HEK293 (cell line): ENCODE data around the gene HOXD11.
A peak's percentile ranks its signal among the peaks of the same experiment; 100 is the strongest.

Experiments used
- CTCF ChIA-PET: fragments of 350-600 bp; formaldehyde crosslinking; extraction: SDS; loops from one replicate; lab custom pipeline; 2021; ENCODE audit warnings: antibody characterized with exemption; lab: Yijun Ruan, JAX
- POLR2A ChIA-PET: fragments of 300-600 bp; formaldehyde crosslinking; extraction: SDS; loops from one replicate; lab custom pipeline; 2020; ENCODE audit warnings: antibody characterized with exemption, inconsistent platforms; lab: Yijun Ruan, JAX
- H3K27ac ChIP-seq: fragments of 200-500 bp; sonication (Bioruptor generic); 2 replicates; pipeline ENCODE4 v1.5.1; 2014; ENCODE audit warnings: low read depth, low read length, control low read depth, inconsistent platforms; ENCODE audit errors: extremely low read depth
- H3K36me3 ChIP-seq, 2 experiments: fragments of 200-500 bp in 1 of 2; sonication (Bioruptor generic) in 1 of 2; 1 replicate in 1 of 2; 2 replicates in 1 of 2; pipeline ENCODE4 v1.5.1; 2014 to 2017; ENCODE audit warnings: inconsistent platforms in 2 of 2, low read length in 2 of 2; ENCODE audit not compliant: control insufficient read depth in 2 of 2, insufficient read depth in 1 of 2
- H3K4me1 ChIP-seq: fragments of 200-500 bp; sonication (Bioruptor generic); 2 replicates; pipeline ENCODE4 v1.5.1; 2014; ENCODE audit warnings: mild to moderate bottlenecking, low read length, inconsistent platforms; ENCODE audit not compliant: control insufficient read depth, insufficient read depth
- H3K4me3 ChIP-seq: 2 replicates; pipeline ENCODE4 v1.5.1; 2011; ENCODE audit warnings: low read depth, mild to moderate bottlenecking, control low read depth, low read length, moderate library complexity
- H3K9me3 ChIP-seq: fragments of 200-500 bp; sonication (Bioruptor generic); 2 replicates; pipeline ENCODE4 v1.5.1; 2014; ENCODE audit warnings: low read depth, low read length, inconsistent platforms; ENCODE audit not compliant: control insufficient read depth, insufficient read depth
- BCL11A ChIP-seq: fragments of 450-650 bp; formaldehyde crosslinking; IDR thresholded peaks from 2 replicates; pipeline ENCODE4 v1.5.1; 2016; ENCODE audit warnings: low read depth, missing biosample characterization, missing genetic modification characterization
- CTCF ChIP-seq: fragments of 450-650 bp; formaldehyde crosslinking; IDR thresholded peaks from 2 replicates; pipeline ENCODE4 v1.5.1; 2016; ENCODE audit warnings: missing biosample characterization, missing genetic modification characterization
- ZBTB17 ChIP-seq: fragments of 450-650 bp; formaldehyde crosslinking; IDR thresholded peaks from 2 replicates; pipeline ENCODE4 v1.5.1; 2016; ENCODE audit warnings: missing biosample characterization, missing genetic modification characterization
- ZBTB21 ChIP-seq: fragments of 450-650 bp; formaldehyde crosslinking; IDR thresholded peaks from 2 replicates; pipeline ENCODE4 v1.5.1; 2017; ENCODE audit warnings: missing biosample characterization, missing genetic modification characterization
- ZNF112 ChIP-seq: fragments of 450-650 bp; formaldehyde crosslinking; IDR thresholded peaks from 2 replicates; pipeline ENCODE4 v1.5.0; 2017; ENCODE audit warnings: missing biosample characterization, missing genetic modification characterization
- ZNF114 ChIP-seq: fragments of 450-650 bp; formaldehyde crosslinking; IDR thresholded peaks from 2 replicates; pipeline ENCODE4 v1.5.0; 2017; ENCODE audit warnings: missing biosample characterization, missing genetic modification characterization
- ZNF24 ChIP-seq: fragments of 450-650 bp; formaldehyde crosslinking; IDR thresholded peaks from 2 replicates; pipeline ENCODE4 v1.5.1; 2016; ENCODE audit warnings: missing biosample characterization, missing genetic modification characterization
- ZNF266 ChIP-seq: fragments of 450-650 bp; formaldehyde crosslinking; IDR thresholded peaks from 2 replicates; pipeline ENCODE4 v1.5.1; 2016; ENCODE audit warnings: missing biosample characterization, missing genetic modification characterization, low read depth
- ZNF292 ChIP-seq: fragments of 450-650 bp; formaldehyde crosslinking; IDR thresholded peaks from 2 replicates; pipeline ENCODE4 v1.5.1; 2016; ENCODE audit warnings: low read depth, missing biosample characterization, missing genetic modification characterization, borderline replicate concordance
- ZNF404 ChIP-seq: fragments of 450-650 bp; formaldehyde crosslinking; IDR thresholded peaks from 2 replicates; pipeline ENCODE4 v1.5.1; 2017; ENCODE audit warnings: missing biosample characterization, missing genetic modification characterization
- ZNF416 ChIP-seq: fragments of 450-650 bp; formaldehyde crosslinking; IDR thresholded peaks from 2 replicates; pipeline ENCODE4 v1.5.1; 2016; ENCODE audit warnings: missing biosample characterization, missing genetic modification characterization
- ZNF555 ChIP-seq: fragments of 450-650 bp; formaldehyde crosslinking; conservative IDR thresholded peaks from 2 replicates; pipeline ENCODE4 v1.5.1; 2017; ENCODE audit warnings: missing biosample characterization, mild to moderate bottlenecking, missing genetic modification characterization, inconsistent platforms
- ZNF558 ChIP-seq: fragments of 450-650 bp; formaldehyde crosslinking; IDR thresholded peaks from 2 replicates; pipeline ENCODE4 v1.5.1; 2016; ENCODE audit warnings: missing biosample characterization, missing genetic modification characterization
- ZNF621 ChIP-seq: fragments of 450-650 bp; formaldehyde crosslinking; IDR thresholded peaks from 2 replicates; pipeline ENCODE4 v1.5.1; 2017; ENCODE audit warnings: missing biosample characterization, missing genetic modification characterization
- ZNF645 ChIP-seq: fragments of 450-650 bp; formaldehyde crosslinking; IDR thresholded peaks from 2 replicates; pipeline ENCODE4; 2016; ENCODE audit warnings: missing biosample characterization, missing genetic modification characterization
- ZNF664 ChIP-seq: fragments of 450-650 bp; formaldehyde crosslinking; IDR thresholded peaks from 2 replicates; pipeline ENCODE4 v1.5.1; 2016; ENCODE audit warnings: missing biosample characterization, missing genetic modification characterization
- ZSCAN5A ChIP-seq: fragments of 450-650 bp; formaldehyde crosslinking; IDR thresholded peaks from 2 replicates; pipeline ENCODE4 v1.5.1; 2016; ENCODE audit warnings: missing biosample characterization, missing genetic modification characterization
- TF ChIP-seq, protein P1 (sequence below): fragments of 450-650 bp; formaldehyde crosslinking; IDR thresholded peaks from 2 replicates; pipeline ENCODE4 v1.5.1; 2017; ENCODE audit warnings: missing biosample characterization, missing genetic modification characterization
- TF ChIP-seq, protein P2 (sequence below): fragments of 450-650 bp; formaldehyde crosslinking; IDR thresholded peaks from 2 replicates; pipeline ENCODE4 v1.5.1; 2016; ENCODE audit warnings: missing biosample characterization, missing genetic modification characterization
- TF ChIP-seq, protein P3 (sequence below): fragments of 450-650 bp; formaldehyde crosslinking; IDR thresholded peaks from 2 replicates; pipeline ENCODE4 v1.5.1; 2016; ENCODE audit warnings: missing biosample characterization, missing genetic modification characterization

Gene HOXD11

DNA sequence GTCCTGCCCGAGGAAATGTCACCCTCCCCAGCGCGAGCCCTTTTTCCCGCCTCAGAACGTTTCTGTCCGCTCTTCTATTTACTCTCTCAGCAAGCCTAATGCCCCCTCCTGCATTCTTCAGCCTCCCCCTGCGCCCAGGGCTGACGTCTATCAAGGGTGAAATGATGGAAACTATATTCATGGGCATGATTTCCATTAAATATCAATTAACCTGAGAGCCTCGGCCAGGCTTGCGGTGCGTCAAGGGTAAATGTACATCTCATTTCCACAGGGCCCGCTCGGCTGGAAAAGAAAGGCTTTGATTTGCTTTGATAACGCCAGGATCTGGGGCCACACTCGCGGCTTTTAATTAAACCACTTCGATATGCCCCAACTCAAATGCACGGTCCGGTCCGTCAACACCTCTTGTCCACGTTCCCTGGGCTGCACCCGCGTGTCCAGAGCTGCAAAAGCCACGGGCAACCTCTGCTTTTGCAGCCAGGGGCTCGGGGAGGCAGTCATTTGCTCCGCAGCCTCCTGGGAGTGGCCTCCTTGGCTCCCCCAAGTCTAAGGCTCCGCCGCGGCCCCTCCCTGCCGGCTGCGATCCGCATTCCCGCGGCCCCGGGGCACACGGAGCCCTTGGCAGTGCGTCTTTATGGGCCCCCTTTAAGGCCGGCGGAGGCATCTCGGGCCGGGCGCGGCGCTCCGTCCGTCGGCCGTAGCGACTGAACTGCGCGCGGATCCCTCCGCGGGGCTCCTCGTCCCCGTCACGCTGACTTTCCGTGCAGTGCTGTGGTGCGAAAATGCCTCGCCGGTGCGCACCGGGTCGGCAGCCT, 22.1 kb downstream of the HOXD11 start, which contains the start of gene HOXD8 (continued):
- TF ChIP-seq ZNF24 (tag by site-specific recombination) (peak; percentile 65; the same call in 1 of the 2 replicates), ZNF621 (tag by site-specific recombination) (no peak), ZBTB17 (tag by site-specific recombination) (peak; percentile 47), ZNF416 (tag by site-specific recombination) (no peak), ZNF558 (tag by site-specific recombination) (no peak), ZSCAN5A (tag by site-specific recombination) (no peak)

- Histone ChIP-seq H3K4me1 (peaks cover 5% of the 10 kb centered on the region; the same call in 1 of the 2 replicates), H3K4me3 (peak overlapping the region; percentile 56), H3K9me3 (no peaks in the 10 kb centered on the region), H3K27ac (peak overlapping the region; percentile 98), H3K36me3 (peaks cover 0 to 5% of the 10 kb centered on the region in 2 experiments; a peak in 1 of 3 replicates)
- no peak for TF ChIP-seq ZNF645 (tag by site-specific recombination)
- TF ChIP-seq, protein P1, sequence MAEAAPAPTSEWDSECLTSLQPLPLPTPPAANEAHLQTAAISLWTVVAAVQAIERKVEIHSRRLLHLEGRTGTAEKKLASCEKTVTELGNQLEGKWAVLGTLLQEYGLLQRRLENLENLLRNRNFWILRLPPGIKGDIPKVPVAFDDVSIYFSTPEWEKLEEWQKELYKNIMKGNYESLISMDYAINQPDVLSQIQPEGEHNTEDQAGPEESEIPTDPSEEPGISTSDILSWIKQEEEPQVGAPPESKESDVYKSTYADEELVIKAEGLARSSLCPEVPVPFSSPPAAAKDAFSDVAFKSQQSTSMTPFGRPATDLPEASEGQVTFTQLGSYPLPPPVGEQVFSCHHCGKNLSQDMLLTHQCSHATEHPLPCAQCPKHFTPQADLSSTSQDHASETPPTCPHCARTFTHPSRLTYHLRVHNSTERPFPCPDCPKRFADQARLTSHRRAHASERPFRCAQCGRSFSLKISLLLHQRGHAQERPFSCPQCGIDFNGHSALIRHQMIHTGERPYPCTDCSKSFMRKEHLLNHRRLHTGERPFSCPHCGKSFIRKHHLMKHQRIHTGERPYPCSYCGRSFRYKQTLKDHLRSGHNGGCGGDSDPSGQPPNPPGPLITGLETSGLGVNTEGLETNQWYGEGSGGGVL (tag by site-specific recombination): 0 out of 2 replicates have a peak, but pooled peaks have one; percentile 0
- TF ChIP-seq, protein P2, sequence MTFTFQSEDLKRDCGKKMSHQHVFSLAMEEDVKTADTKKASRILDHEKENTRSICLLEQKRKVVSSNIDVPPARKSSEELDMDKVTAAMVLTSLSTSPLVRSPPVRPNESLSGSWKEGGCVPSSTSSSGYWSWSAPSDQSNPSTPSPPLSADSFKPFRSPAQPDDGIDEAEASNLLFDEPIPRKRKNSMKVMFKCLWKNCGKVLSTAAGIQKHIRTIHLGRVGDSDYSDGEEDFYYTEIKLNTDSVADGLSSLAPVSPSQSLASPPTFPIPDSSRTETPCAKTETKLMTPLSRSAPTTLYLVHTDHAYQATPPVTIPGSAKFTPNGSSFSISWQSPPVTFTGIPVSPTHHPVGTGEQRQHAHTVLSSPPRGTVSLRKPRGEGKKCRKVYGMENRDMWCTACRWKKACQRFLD (tag by site-specific recombination): no peak
- ChIA-PET POLR2A (interaction anchor here (0.6 to 1.7 kb wide), 5 partner anchors 24 to 514 kb away, joined by 3 to 4 read pairs (median 3); no protein-coding TSS in a partner anchor), CTCF (interaction anchor here (0.7 to 3.1 kb wide), 8 partner anchors 11 to 1019 kb away, joined by 3 to 19 read pairs (median 4); no protein-coding TSS in a partner anchor)
These were observed 22.7 kb downstream of the HOXD11 start for GRCh38 chr2:176129813-176130146.

- Histone ChIP-seq H3K4me3 (peak overlapping the region; percentile 56), H3K27ac (peak overlapping the region; percentile 98), H3K4me1 (peaks cover 10% of the 10 kb centered on the region; the same call in 1 of the 2 replicates), H3K9me3 (no peaks in the 10 kb centered on the region), H3K36me3 (no peaks in the 10 kb centered on the region)
- POLR2A ChIA-PET: interaction anchor here (0.6 to 1.7 kb wide), 7 partner anchors 11 to 514 kb away, joined by 3 to 6 read pairs (median 3); no protein-coding TSS in a partner anchor
- CTCF ChIA-PET: interaction anchor here (0.5 to 3.1 kb wide), 12 partner anchors 10 to 1018 kb away, joined by 3 to 19 read pairs (median 4); no protein-coding TSS in a partner anchor
- no peak for TF ChIP-seq ZNF114 (tag by site-specific recombination)
- no peak for TF ChIP-seq CTCF (tag by site-specific recombination)
- TF ChIP-seq, protein P3, sequence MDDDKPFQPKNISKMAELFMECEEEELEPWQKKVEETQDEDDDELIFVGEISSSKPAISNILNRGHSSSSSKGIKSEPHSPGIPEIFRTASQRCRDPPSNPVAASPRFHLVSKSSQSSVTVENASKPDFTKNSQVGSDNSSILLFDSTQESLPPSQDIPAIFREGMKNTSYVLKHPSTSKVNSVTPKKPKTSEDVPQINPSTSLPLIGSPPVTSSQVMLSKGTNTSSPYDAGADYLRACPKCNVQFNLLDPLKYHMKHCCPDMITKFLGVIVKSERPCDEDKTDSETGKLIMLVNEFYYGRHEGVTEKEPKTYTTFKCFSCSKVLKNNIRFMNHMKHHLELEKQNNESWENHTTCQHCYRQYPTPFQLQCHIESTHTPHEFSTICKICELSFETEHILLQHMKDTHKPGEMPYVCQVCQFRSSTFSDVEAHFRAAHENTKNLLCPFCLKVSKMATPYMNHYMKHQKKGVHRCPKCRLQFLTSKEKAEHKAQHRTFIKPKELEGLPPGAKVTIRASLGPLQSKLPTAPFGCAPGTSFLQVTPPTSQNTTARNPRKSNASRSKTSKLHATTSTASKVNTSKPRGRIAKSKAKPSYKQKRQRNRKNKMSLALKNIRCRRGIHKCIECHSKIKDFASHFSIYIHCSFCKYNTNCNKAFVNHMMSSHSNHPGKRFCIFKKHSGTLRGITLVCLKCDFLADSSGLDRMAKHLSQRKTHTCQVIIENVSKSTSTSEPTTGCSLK (tag by site-specific recombination): no peak
- no peak for TF ChIP-seq ZNF555 (tag by site-specific recombination)
- no peak for TF ChIP-seq ZNF292
- TF ChIP-seq ZNF664 (tag by site-specific recombination): no peak
- TF ChIP-seq ZNF266 (tag by site-specific recombination): no peak
- TF ChIP-seq ZNF112 (tag by site-specific recombination): no peak
- no peak for TF ChIP-seq ZNF404
- no peak for TF ChIP-seq ZBTB21 (tag by site-specific recombination)
- TF ChIP-seq BCL11A: peak; percentile 33; the same call in 1 of the 2 replicates
These were observed 23.3 kb downstream of the HOXD11 start for GRCh38 chr2:176130147-176130956.
